WTC11 (cell line): ENCODE measurements around the gene BMP7. TPM values are rescaled to one million over a fixed set of nuclear protein-coding genes. Genes with fewer than 3 reads are reported as not detected.

Source experiments
- ATAC-seq: fragments of 200-7000 bp; cut with Tn5 transposase; 2 replicates; pipeline ENCODE4 v1.10.0; 2021; ENCODE audit warnings: mild to moderate bottlenecking, moderate library complexity
- CTCF ChIA-PET: fragments of 300-600 bp; sonication (Branson Sonifier 250); formaldehyde crosslinking; loops from one replicate; lab custom pipeline; 2021; ENCODE audit warnings: antibody characterized with exemption; lab: Charles Lee
- POLR2A ChIA-PET: fragments of 350-600 bp; sonication (Branson Sonifier 250); formaldehyde crosslinking; loops from one replicate; lab custom pipeline; 2021; ENCODE audit warnings: antibody characterized with exemption; lab: Charles Lee
- DNase-seq: peaks from one replicate; pipeline ENCODE4 v3.0.0; 2021; ENCODE audit warnings: low spot score
- H3K27ac Mint-ChIP-seq: 2 replicates; pipeline ENCODE4 v1.8.0; 2021; ENCODE audit warnings: mixed read lengths
- H3K27me3 Mint-ChIP-seq: 2 replicates; pipeline ENCODE4 v1.8.0; 2021; ENCODE audit warnings: low read depth, mild to moderate bottlenecking, moderate library complexity, mixed read lengths
- H3K36me3 Mint-ChIP-seq: 2 replicates; pipeline ENCODE4 v1.8.0; 2021; ENCODE audit warnings: mixed read lengths
- H3K4me1 Mint-ChIP-seq: 2 replicates; pipeline ENCODE4 v1.8.0; 2022; ENCODE audit warnings: mixed read lengths
- H3K4me3 Mint-ChIP-seq: 2 replicates; pipeline ENCODE4 v1.8.0; 2021; ENCODE audit warnings: mild to moderate bottlenecking, moderate library complexity, mixed read lengths
- H3K9me3 Mint-ChIP-seq: 2 replicates; pipeline ENCODE4 v1.8.0; 2021; ENCODE audit warnings: mixed read lengths
- ARID4B ChIP-seq: sonication (generic); formaldehyde crosslinking; IDR thresholded peaks from 2 replicates; pipeline ENCODE4 v1.8.0; 2023; ENCODE audit warnings: missing genetic modification reagents, mild to moderate bottlenecking, borderline replicate concordance
- CREB1 ChIP-seq: sonication (generic); formaldehyde crosslinking; IDR thresholded peaks from 2 replicates; pipeline ENCODE4 v1.8.0; 2023; ENCODE audit warnings: mild to moderate bottlenecking, missing genetic modification reagents
- E2F5 ChIP-seq: sonication (generic); formaldehyde crosslinking; IDR thresholded peaks from 2 replicates; pipeline ENCODE4 v1.8.1; 2022; ENCODE audit warnings: mild to moderate bottlenecking, moderate library complexity, missing genetic modification reagents
- ELF4 ChIP-seq: sonication (generic); formaldehyde crosslinking; IDR thresholded peaks from 2 replicates; pipeline ENCODE4 v1.8.1; 2022; ENCODE audit warnings: low read depth, mild to moderate bottlenecking, moderate library complexity, missing genetic modification reagents
- GTF2I ChIP-seq: fragments of 250-450 bp; sonication (Bioruptor Pico); conservative IDR thresholded peaks from 2 replicates; pipeline ENCODE4 v1.4.0; 2021; ENCODE audit warnings: mild to moderate bottlenecking
- JUN ChIP-seq: sonication (generic); formaldehyde crosslinking; IDR thresholded peaks from 2 replicates; pipeline ENCODE4 v1.8.0; 2023; ENCODE audit warnings: mild to moderate bottlenecking, missing genetic modification reagents
- MLX ChIP-seq: sonication (generic); formaldehyde crosslinking; IDR thresholded peaks from 2 replicates; pipeline ENCODE4 v1.8.1; 2023; ENCODE audit warnings: mild to moderate bottlenecking, missing genetic modification reagents, moderate library complexity
- MXD4 ChIP-seq: fragments of 250-450 bp; sonication (Bioruptor Pico); IDR thresholded peaks from 2 replicates; pipeline ENCODE4 v1.8.0; 2021; ENCODE audit warnings: mild to moderate bottlenecking, moderate library complexity, borderline replicate concordance
- NR1H2 ChIP-seq: sonication (generic); formaldehyde crosslinking; IDR thresholded peaks from 2 replicates; pipeline ENCODE4 v1.9.0; 2021; ENCODE audit warnings: mild to moderate bottlenecking, moderate library complexity, missing genetic modification reagents
- NR2C2 ChIP-seq: sonication (generic); formaldehyde crosslinking; IDR thresholded peaks from 2 replicates; pipeline ENCODE4 v1.8.0; 2022; ENCODE audit warnings: mild to moderate bottlenecking, missing genetic modification reagents
- NR3C1 ChIP-seq: sonication (generic); formaldehyde crosslinking; conservative IDR thresholded peaks from 2 replicates; pipeline ENCODE4 v1.8.1; 2023; ENCODE audit warnings: low read depth, mild to moderate bottlenecking, missing genetic modification reagents
- PREB ChIP-seq: sonication (generic); formaldehyde crosslinking; IDR thresholded peaks from 2 replicates; pipeline ENCODE4 v1.8.1; 2022; ENCODE audit warnings: mild to moderate bottlenecking, missing genetic modification reagents, moderate library complexity, borderline replicate concordance
- ZNF232 ChIP-seq: sonication (generic); formaldehyde crosslinking; IDR thresholded peaks from 2 replicates; pipeline ENCODE4 v1.8.0; 2022; ENCODE audit warnings: mild to moderate bottlenecking, missing genetic modification reagents
- ZNF416 ChIP-seq: fragments of 250-450 bp; sonication (Bioruptor Pico); IDR thresholded peaks from 2 replicates; pipeline ENCODE4 v1.9.0; 2021; ENCODE audit warnings: mild to moderate bottlenecking, inconsistent platforms
- ZNF532 ChIP-seq: fragments of 250-450 bp; sonication (Bioruptor Pico); IDR thresholded peaks from 2 replicates; pipeline ENCODE4 v1.9.0; 2021; ENCODE audit warnings: mild to moderate bottlenecking, borderline replicate concordance
- total RNA-seq: library from RNA; stranded (reverse); gene quantifications from 3 replicates; pipeline ENCODE4 v1.2.3, GENCODE V29; 2021

The BMP7 gene
- total RNA-seq, 1 experiment from 2014 or later = 40.7 TPM

- TF ChIP-seq MLX (no peak), NR1H2 (CRISPR knock-in tag) (no peak), NR3C1 (CRISPR knock-in tag) (no peak), ZNF416 (CRISPR knock-in tag) (no peak), MXD4 (CRISPR knock-in tag) (no peak)
Measured at GRCh38 chr20:57229490-57229889, 37.0 kb downstream of the BMP7 start (continued).

- ChIA-PET POLR2A (no interaction called here), CTCF (interaction anchor here (1.8 kb wide), 1 partner anchor 107 kb away, joined by 5 read pairs; no protein-coding TSS in a partner anchor)
- ATAC-seq (no peak), DNase-seq (no peak)
- Mint-ChIP-seq H3K36me3 (no peaks in the 10 kb centered on the region; the same call in 1 of the 2 replicates), H3K9me3 (no peaks in the 10 kb centered on the region), H3K4me3 (no peak overlapping the region), H3K27ac (no peak overlapping the region), H3K27me3 (peaks cover 2% of the 10 kb centered on the region; the same call in 1 of the 2 replicates), H3K4me1 (peaks cover 18% of the 10 kb centered on the region)
- TF ChIP-seq ZNF532 (CRISPR knock-in tag) (no peak), MXD4 (CRISPR knock-in tag) (no peak), GTF2I (CRISPR knock-in tag) (no peak), ARID4B (CRISPR knock-in tag) (no peak), ZNF232 (CRISPR knock-in tag) (no peak), E2F5 (CRISPR knock-in tag) (no peak), NR2C2 (no peak), PREB (CRISPR knock-in tag) (no peak), ELF4 (no peak), JUN (CRISPR knock-in tag) (no peak), CREB1 (CRISPR knock-in tag) (no peak)
Measured at GRCh38 chr20:57225830-57226229, 40.6 kb downstream of the BMP7 start.
